DND-41 (cell line): ENCODE data around the gene GFY.

Experiments
- ATAC-seq: fragments of 200-7000 bp; cut with Tn5 transposase; 3 replicates; pipeline ENCODE4 v1.9.1; 2021; ENCODE audit warnings: low read depth; ENCODE audit not compliant: insufficient read depth
- DNase-seq: peaks from one replicate; pipeline ENCODE4 v3.0.0-alpha.2; 2020
- H2AFZ ChIP-seq: 2 replicates; pipeline ENCODE4 v1.6.0; 2012; ENCODE audit warnings: low read depth, low read length
- H3K27ac ChIP-seq: 2 replicates; pipeline ENCODE4 v1.5.1; 2012; ENCODE audit warnings: low read length, inconsistent platforms
- H3K27me3 ChIP-seq: fragments of 200-600 bp; sonication (generic); 2 replicates; pipeline ENCODE4 v1.6.0; 2012; ENCODE audit warnings: low read length, mild to moderate bottlenecking, inconsistent platforms; ENCODE audit not compliant: insufficient read depth, poor library complexity
- H3K36me3 ChIP-seq: 2 replicates; pipeline ENCODE4 v1.5.1; 2012; ENCODE audit warnings: low read length, inconsistent platforms; ENCODE audit not compliant: insufficient read depth
- H3K4me1 ChIP-seq: 2 replicates; pipeline ENCODE4 v1.5.1; 2012; ENCODE audit warnings: mild to moderate bottlenecking, low read length; ENCODE audit not compliant: insufficient read depth
- H3K4me2 ChIP-seq: 2 replicates; pipeline ENCODE4 v1.6.0; 2012; ENCODE audit warnings: mild to moderate bottlenecking, moderate library complexity, low read length, inconsistent platforms; ENCODE audit not compliant: insufficient read depth
- H3K4me3 ChIP-seq, 2 experiments: fragments of 200-600 bp in 1 of 2; shearing (Covaris generic) in 1 of 2; 2 replicates each; pipeline ENCODE4 v1.5.1; 2012 to 2016; ENCODE audit warnings: inconsistent platforms in 2 of 2, low read length in 2 of 2, mild to moderate bottlenecking in 2 of 2, low read depth in 1 of 2, moderate library complexity in 1 of 2
- H3K79me2 ChIP-seq: 2 replicates; pipeline ENCODE4 v1.6.0; 2012; ENCODE audit warnings: low read length, inconsistent platforms; ENCODE audit not compliant: insufficient read depth
- H3K9ac ChIP-seq: 2 replicates; pipeline ENCODE4 v1.6.0; 2012; ENCODE audit warnings: low read depth, mild to moderate bottlenecking, inconsistent platforms, low read length, moderate library complexity
- H3K9me3 ChIP-seq: 2 replicates; pipeline ENCODE4 v1.5.1; 2012; ENCODE audit warnings: low read length, moderate library complexity, mild to moderate bottlenecking, inconsistent platforms; ENCODE audit not compliant: insufficient read depth, severe bottlenecking
- H4K20me1 ChIP-seq: 2 replicates; pipeline ENCODE4 v1.6.0; 2012; ENCODE audit warnings: low read length; ENCODE audit not compliant: insufficient read depth
- CTCF ChIP-seq: IDR thresholded peaks from 2 replicates; pipeline ENCODE4 v1.5.1; 2012; ENCODE audit warnings: borderline replicate concordance, low read length, moderate library complexity, mild to moderate bottlenecking; ENCODE audit not compliant: poor library complexity, severe bottlenecking; ENCODE audit errors: extremely low read depth
- EZH2 ChIP-seq: IDR thresholded peaks from 3 replicates; pipeline ENCODE4 v1.6.1; 2012; ENCODE audit warnings: borderline replicate concordance, low read depth, mild to moderate bottlenecking, moderate library complexity, low read length, inconsistent platforms; ENCODE audit not compliant: severe bottlenecking

The GFY gene

GRCh38 chr19:49435670-49436069, 10.5 kb downstream of the GFY start:
- no peaks in the 10 kb centered on the region for H3K9me3 ChIP-seq
- H3K4me3 ChIP-seq, result no peak overlapping the region
- H3K27ac ChIP-seq, result no peak overlapping the region
- peaks cover 4% of the 10 kb centered on the region; the same call in 1 of the 2 replicates for H4K20me1 ChIP-seq
- no peak overlapping the region for H3K9ac ChIP-seq
- no peak overlapping the region for H2AFZ ChIP-seq
- H3K4me1 ChIP-seq, result no peaks in the 10 kb centered on the region
- TF ChIP-seq CTCF (no peak), EZH2 (no peak)
- no peak for DNase-seq
- H3K4me2 ChIP-seq, result no peak overlapping the region
- H3K79me2 ChIP-seq, result no peaks in the 10 kb centered on the region
- H3K36me3 ChIP-seq, result no peaks in the 10 kb centered on the region
- no peak for ATAC-seq
- H3K27me3 ChIP-seq, result peaks cover 18% of the 10 kb centered on the region

GRCh38 chr19:49436381-49437017, 11.3 kb downstream of the GFY start:
- Histone ChIP-seq H3K36me3 (no peaks in the 10 kb centered on the region), H3K9me3 (no peaks in the 10 kb centered on the region), H2AFZ (no peak overlapping the region), H3K4me1 (no peaks in the 10 kb centered on the region), H3K4me3 (no peak overlapping the region), H3K79me2 (no peaks in the 10 kb centered on the region), H4K20me1 (peaks cover 4% of the 10 kb centered on the region; the same call in 1 of the 2 replicates), H3K4me2 (no peak overlapping the region), H3K27ac (no peak overlapping the region), H3K9ac (no peak overlapping the region), H3K27me3 (peaks cover 19% of the 10 kb centered on the region)
- no peak for ATAC-seq
- TF ChIP-seq EZH2, result no peak
- TF ChIP-seq CTCF, result no peak
- peak; percentile 32 for DNase-seq

- no peak for ATAC-seq
- no peak overlapping the region for H3K4me3 ChIP-seq
Measured at GRCh38 chr19:49437231-49437630, 12.0 kb downstream of the GFY start.

More at GRCh38 chr19:49437231-49437630, 12.0 kb downstream of the GFY start:
- Histone ChIP-seq H3K4me2 (no peak overlapping the region), H3K9me3 (no peaks in the 10 kb centered on the region), H2AFZ (no peak overlapping the region), H3K27me3 (peaks cover 23% of the 10 kb centered on the region), H3K27ac (no peak overlapping the region), H3K79me2 (no peaks in the 10 kb centered on the region), H4K20me1 (peaks cover 4% of the 10 kb centered on the region; the same call in 1 of the 2 replicates), H3K4me1 (no peaks in the 10 kb centered on the region), H3K9ac (no peak overlapping the region), H3K36me3 (no peaks in the 10 kb centered on the region)
- TF ChIP-seq CTCF, result no peak
- TF ChIP-seq EZH2, result no peak
- no peak for DNase-seq
